ENCODE data around the gene RPL22. TPM values are rescaled to one million over a fixed set of nuclear protein-coding genes. Genes with fewer than 3 reads are reported as not detected.

Gene RPL22
- total and polyA plus RNA-seq, 2 of the 13 experiments (the other 11 are each of a cell fraction or from before 2014, with no cell fraction given) = 214 to 545 TPM

GRCh38 chr1:6210591-6211355 is 11.4 kb upstream of the RPL22 start:
- intact Hi-C loops (cut with micrococcal nuclease; ENCODE audit: unreplicated experiment) = no loop called here
- Histone ChIP-seq H2AFZ (ENCODE audit: low read length) (no peak overlapping the region), H3K4me2 (ENCODE audit: low read depth, low read length) (no peak overlapping the region), H3K9me3 (ENCODE audit: low read length) (no peaks in the 10 kb centered on the region), H3K4me3 (replicated peaks in 1 of 3; ENCODE audit: insufficient read depth in 1 of 3, low read depth in 2 of 3, low read length in 3 of 3) (no peak overlapping the region), H3K9ac (ENCODE audit: insufficient read depth, low read depth, low read length) (no peak overlapping the region), H3K36me3 (replicated peaks in 1 of 2; ENCODE audit: control insufficient read depth in 1 of 2, insufficient read depth in 2 of 2, low read length in 2 of 2) (peaks cover 7 to 20% of the 10 kb centered on the region in 2 experiments; a peak in 4 of 5 replicates), H4K20me1 (ENCODE audit: insufficient read depth, low read length) (no peaks in the 10 kb centered on the region), H3K27ac (ENCODE audit: extremely low read length, insufficient read depth, low read length) (no peak overlapping the region), H3K4me1 (ENCODE audit: insufficient read depth, low read length) (peaks cover 9% of the 10 kb centered on the region), H3K27me3 (ENCODE audit: control insufficient read depth in 1 of 2, insufficient read depth in 2 of 2, low read length in 2 of 2) (no peaks in the 10 kb centered on the region), H3K79me2 (ENCODE audit: insufficient read depth, low read length) (no peaks in the 10 kb centered on the region)
- no peak for ATAC-seq
- WGBS (ENCODE audit: low lambda C conversion rate) = 96% methylated on average over 10 of the region's 29 CpGs
- no peak for DNase-seq (ENCODE audit: low spot score)
- ChIA-PET CTCF (ENCODE audit: low intra/inter-chr PET ratio, low total read pairs) (no interaction called here), POLR2A (no interaction called here)
- FAIRE-seq = no peak
- in situ Hi-C loops (cut with HindIII; ENCODE audit: extremely low pct_ligation_motif_present, low pct_unique_long_range_greater_than_20kb) = no loop called here
- BruUV-seq (replicated peaks) = no TSS peak
- no peak for TF ChIP-seq PHF8 (CRISPR knock-in tag; IDR thresholded peaks at IDR 0.05)
- no peak for TF ChIP-seq ZNF570 (CRISPR knock-in tag; IDR thresholded peaks at IDR 0.05; ENCODE audit: borderline replicate concordance)
- TF ChIP-seq, protein P1, sequence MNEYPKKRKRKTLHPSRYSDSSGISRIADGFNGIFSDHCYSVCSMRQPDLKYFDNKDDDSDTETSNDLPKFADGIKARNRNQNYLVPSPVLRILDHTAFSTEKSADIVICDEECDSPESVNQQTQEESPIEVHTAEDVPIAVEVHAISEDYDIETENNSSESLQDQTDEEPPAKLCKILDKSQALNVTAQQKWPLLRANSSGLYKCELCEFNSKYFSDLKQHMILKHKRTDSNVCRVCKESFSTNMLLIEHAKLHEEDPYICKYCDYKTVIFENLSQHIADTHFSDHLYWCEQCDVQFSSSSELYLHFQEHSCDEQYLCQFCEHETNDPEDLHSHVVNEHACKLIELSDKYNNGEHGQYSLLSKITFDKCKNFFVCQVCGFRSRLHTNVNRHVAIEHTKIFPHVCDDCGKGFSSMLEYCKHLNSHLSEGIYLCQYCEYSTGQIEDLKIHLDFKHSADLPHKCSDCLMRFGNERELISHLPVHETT (CRISPR knock-in tag; conservative IDR thresholded peaks at IDR 0.05) = no peak
- TF ChIP-seq PCBP1 (IDR thresholded peaks at IDR 0.05; ENCODE audit: borderline replicate concordance, low read depth, low read length) = no peak
- no peak for TF ChIP-seq ETV5 (CRISPR knock-in tag; IDR thresholded peaks at IDR 0.05; ENCODE audit: borderline replicate concordance)
- TF ChIP-seq POGZ (CRISPR knock-in tag; IDR thresholded peaks at IDR 0.05) = no peak
- no peak for TF ChIP-seq MBD4 (IDR thresholded peaks at IDR 0.05; ENCODE audit: borderline replicate concordance, low read length)
- no peak for TF ChIP-seq NR2C2 (CRISPR knock-in tag; IDR thresholded peaks at IDR 0.05; ENCODE audit: borderline replicate concordance)
- no peak for TF ChIP-seq NFKB2 (CRISPR knock-in tag; IDR thresholded peaks at IDR 0.05; ENCODE audit: borderline replicate concordance)
- no peak for TF ChIP-seq HIC2 (CRISPR knock-in tag; IDR thresholded peaks at IDR 0.05; ENCODE audit: low read depth)
- TF ChIP-seq BRCA1 (CRISPR knock-in tag; IDR thresholded peaks at IDR 0.05) = no peak
- TF ChIP-seq ZNF678 (CRISPR knock-in tag; IDR thresholded peaks at IDR 0.05) = no peak
- TF ChIP-seq, protein P2, sequence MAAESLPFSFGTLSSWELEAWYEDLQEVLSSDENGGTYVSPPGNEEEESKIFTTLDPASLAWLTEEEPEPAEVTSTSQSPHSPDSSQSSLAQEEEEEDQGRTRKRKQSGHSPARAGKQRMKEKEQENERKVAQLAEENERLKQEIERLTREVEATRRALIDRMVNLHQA (CRISPR knock-in tag; IDR thresholded peaks at IDR 0.05) = no peak
- no peak for TF ChIP-seq DMTF1 (CRISPR knock-in tag; IDR thresholded peaks at IDR 0.05)
- TF ChIP-seq ZNF207 (IDR thresholded peaks at IDR 0.05; ENCODE audit: borderline replicate concordance) = no peak
- no peak for TF ChIP-seq ZNF160 (CRISPR knock-in tag; IDR thresholded peaks at IDR 0.05)
